KMS-11 (cell line): Measurements from ENCODE around the gene FAM222A.

Experiments used
- H2AFZ ChIP-seq: fragments of 200-600 bp; sonication (generic); 2 replicates; pipeline ENCODE4 v1.6.1; 2016; ENCODE audit warnings: antibody characterized with exemption, mixed run types, low read depth
- H3K27ac ChIP-seq: fragments of 200-600 bp; sonication (generic); 2 replicates; pipeline ENCODE4 v1.6.1; 2016; ENCODE audit warnings: mild to moderate bottlenecking, mixed run types
- H3K27me3 ChIP-seq: fragments of 200-600 bp; sonication (generic); 2 replicates; pipeline ENCODE4 v1.6.1; 2017; ENCODE audit warnings: mild to moderate bottlenecking, low read depth, mixed run types, moderate library complexity; ENCODE audit not compliant: insufficient read depth
- H3K36me3 ChIP-seq: fragments of 200-600 bp; sonication (generic); 2 replicates; pipeline ENCODE4 v1.6.1; 2017; ENCODE audit warnings: mild to moderate bottlenecking, mixed run types; ENCODE audit not compliant: insufficient read depth
- H3K4me1 ChIP-seq: fragments of 200-600 bp; sonication (generic); 2 replicates; pipeline ENCODE4 v1.6.1; 2016; ENCODE audit warnings: mild to moderate bottlenecking, low read depth, mixed run types; ENCODE audit not compliant: poor library complexity, severe bottlenecking
- H3K4me2 ChIP-seq: fragments of 200-600 bp; sonication (generic); 2 replicates; pipeline ENCODE4 v1.7.0; 2016; ENCODE audit warnings: mild to moderate bottlenecking, mixed run types
- H3K4me3 ChIP-seq: fragments of 200-600 bp; sonication (generic); IDR thresholded peaks from 2 replicates; pipeline ENCODE4 v1.6.1; 2017; ENCODE audit warnings: low read depth, low read length, mixed read lengths; ENCODE audit not compliant: insufficient read depth
- H3K79me2 ChIP-seq: fragments of 200-600 bp; sonication (generic); 2 replicates; pipeline ENCODE4 v1.6.1; 2016; ENCODE audit warnings: low read depth, mixed run types; ENCODE audit not compliant: insufficient read depth
- H3K9ac ChIP-seq: fragments of 200-600 bp; sonication (generic); 2 replicates; pipeline ENCODE4 v1.6.1; 2016; ENCODE audit warnings: mild to moderate bottlenecking, mixed run types
- H4K20me1 ChIP-seq: fragments of 200-600 bp; sonication (generic); 2 replicates; pipeline ENCODE4 v1.6.1; 2016; ENCODE audit warnings: mild to moderate bottlenecking, mixed run types; ENCODE audit not compliant: insufficient read depth
- CTCF ChIP-seq: fragments of 200-600 bp; sonication (generic); conservative IDR thresholded peaks from 2 replicates; pipeline ENCODE4 v1.6.1; 2017; ENCODE audit warnings: low read depth, mild to moderate bottlenecking, antibody characterized with exemption, low read length, moderate library complexity, mixed read lengths

The FAM222A gene

GRCh38 chr12:109795023-109795422 is 81.4 kb downstream of the FAM222A start:
- no peak overlapping the region for H3K4me2 ChIP-seq
- no peaks in the 10 kb centered on the region for H3K79me2 ChIP-seq
- H3K27ac ChIP-seq: no peak overlapping the region
- no peak overlapping the region for H3K4me3 ChIP-seq
- H2AFZ ChIP-seq: no peak overlapping the region
- TF ChIP-seq CTCF: no peak
- no peaks in the 10 kb centered on the region for H4K20me1 ChIP-seq
- no peak overlapping the region for H3K9ac ChIP-seq
- H3K4me1 ChIP-seq: no peaks in the 10 kb centered on the region
- H3K27me3 ChIP-seq: no peaks in the 10 kb centered on the region; the same call in 1 of the 2 replicates
- H3K36me3 ChIP-seq: no peaks in the 10 kb centered on the region

GRCh38 chr12:109796057-109796456 is 82.4 kb downstream of the FAM222A start:
- H3K79me2 ChIP-seq: no peaks in the 10 kb centered on the region
- H3K4me3 ChIP-seq: no peak overlapping the region
- TF ChIP-seq CTCF: no peak
- no peak overlapping the region for H2AFZ ChIP-seq
- H3K4me1 ChIP-seq: no peaks in the 10 kb centered on the region
- no peak overlapping the region for H3K9ac ChIP-seq
- H3K4me2 ChIP-seq: no peak overlapping the region
- H4K20me1 ChIP-seq: no peaks in the 10 kb centered on the region
- no peaks in the 10 kb centered on the region; the same call in 1 of the 2 replicates for H3K27me3 ChIP-seq
- no peaks in the 10 kb centered on the region for H3K36me3 ChIP-seq
- no peak overlapping the region for H3K27ac ChIP-seq

GRCh38 chr12:109797905-109798669 is 84.5 kb downstream of the FAM222A start:
- no peaks in the 10 kb centered on the region for H4K20me1 ChIP-seq
- TF ChIP-seq CTCF: peak; percentile 23; the same call in 1 of the 2 replicates

GRCh38 chr12:109798691-109799090 is 85.1 kb downstream of the FAM222A start:
- Histone ChIP-seq H3K4me1 (no peaks in the 10 kb centered on the region), H3K9ac (no peak overlapping the region), H3K4me2 (no peak overlapping the region), H3K4me3 (no peak overlapping the region), H3K27ac (no peak overlapping the region), H4K20me1 (no peaks in the 10 kb centered on the region), H3K27me3 (no peaks in the 10 kb centered on the region; the same call in 1 of the 2 replicates), H2AFZ (no peak overlapping the region), H3K79me2 (no peaks in the 10 kb centered on the region), H3K36me3 (no peaks in the 10 kb centered on the region)
- TF ChIP-seq CTCF: no peak

More at GRCh38 chr12:109797905-109798669, 84.5 kb downstream of the FAM222A start:
- H3K27ac ChIP-seq: no peak overlapping the region
- H3K27me3 ChIP-seq: no peaks in the 10 kb centered on the region; the same call in 1 of the 2 replicates
- H3K4me3 ChIP-seq: no peak overlapping the region
- H3K4me2 ChIP-seq: no peak overlapping the region
- H3K4me1 ChIP-seq: no peaks in the 10 kb centered on the region
- no peaks in the 10 kb centered on the region for H3K79me2 ChIP-seq
- no peak overlapping the region for H3K9ac ChIP-seq
- no peak overlapping the region for H2AFZ ChIP-seq
- no peaks in the 10 kb centered on the region for H3K36me3 ChIP-seq
